GM12878 (cell line): ENCODE results near the gene LTBP4.

Experiments
- BRCA1 ChIP-seq: IDR thresholded peaks from 2 replicates; pipeline ENCODE4 v1.6.1; 2011; ENCODE audit warnings: low read depth, low read length, improper control_type of control experiment
- EZH2 ChIP-seq: IDR thresholded peaks from 2 replicates; pipeline ENCODE4 v1.6.1; 2012; ENCODE audit warnings: low read depth, mild to moderate bottlenecking, control low read depth, inconsistent platforms, low read length, borderline replicate concordance; ENCODE audit not compliant: control insufficient read depth
- FOS ChIP-seq: IDR thresholded peaks from 3 replicates; pipeline ENCODE4 v1.6.1; 2011; ENCODE audit warnings: borderline replicate concordance; ENCODE audit not compliant: insufficient read length; ENCODE audit errors: extremely low read depth
- NFYB ChIP-seq: IDR thresholded peaks from 2 replicates; pipeline ENCODE4 v1.6.1; 2011; ENCODE audit warnings: low read depth, mild to moderate bottlenecking, low read length, improper control_type of control experiment, moderate library complexity; ENCODE audit not compliant: insufficient read depth
- TBL1XR1 ChIP-seq: IDR thresholded peaks from 2 replicates; pipeline ENCODE4 v1.6.1; 2012; ENCODE audit warnings: low read depth, low read length, improper control_type of control experiment
- TF ChIP-seq, protein P1 (sequence below), 3 experiments: IDR thresholded peaks in 2 of 3; conservative IDR thresholded peaks in 1 of 3; 2 replicates each; pipeline ENCODE4 v1.5.1; 2011; ENCODE audit warnings: low read depth in 3 of 3, low read length in 3 of 3, mild to moderate bottlenecking in 3 of 3, control low read depth in 2 of 3, moderate library complexity in 2 of 3, inconsistent platforms in 1 of 3, mixed read lengths in 1 of 3; ENCODE audit not compliant: control insufficient read depth in 2 of 3, insufficient read depth in 1 of 3; ENCODE audit errors: extremely low read depth in 1 of 3

DNA sequence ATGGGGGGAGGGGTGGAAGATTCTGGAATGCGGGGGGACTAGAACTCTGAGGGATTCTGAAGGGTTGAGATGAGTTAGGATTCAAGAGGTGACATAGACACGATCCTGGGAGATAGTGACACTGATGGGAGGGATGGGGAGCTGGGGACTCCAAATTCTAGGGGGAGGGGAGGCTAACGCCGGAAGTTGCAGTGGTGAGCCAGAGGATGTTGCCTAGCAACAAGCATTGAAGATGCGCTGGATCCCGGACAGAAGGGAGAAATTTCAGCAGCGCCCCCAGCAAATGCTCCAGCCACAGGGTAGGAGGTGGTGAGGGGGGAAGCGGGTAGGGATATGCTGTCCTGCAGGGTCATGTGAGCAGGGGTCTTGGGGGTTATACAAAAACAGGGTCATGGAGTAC lies 6.9 kb upstream of the LTBP4 start:
- TF ChIP-seq, protein P1, sequence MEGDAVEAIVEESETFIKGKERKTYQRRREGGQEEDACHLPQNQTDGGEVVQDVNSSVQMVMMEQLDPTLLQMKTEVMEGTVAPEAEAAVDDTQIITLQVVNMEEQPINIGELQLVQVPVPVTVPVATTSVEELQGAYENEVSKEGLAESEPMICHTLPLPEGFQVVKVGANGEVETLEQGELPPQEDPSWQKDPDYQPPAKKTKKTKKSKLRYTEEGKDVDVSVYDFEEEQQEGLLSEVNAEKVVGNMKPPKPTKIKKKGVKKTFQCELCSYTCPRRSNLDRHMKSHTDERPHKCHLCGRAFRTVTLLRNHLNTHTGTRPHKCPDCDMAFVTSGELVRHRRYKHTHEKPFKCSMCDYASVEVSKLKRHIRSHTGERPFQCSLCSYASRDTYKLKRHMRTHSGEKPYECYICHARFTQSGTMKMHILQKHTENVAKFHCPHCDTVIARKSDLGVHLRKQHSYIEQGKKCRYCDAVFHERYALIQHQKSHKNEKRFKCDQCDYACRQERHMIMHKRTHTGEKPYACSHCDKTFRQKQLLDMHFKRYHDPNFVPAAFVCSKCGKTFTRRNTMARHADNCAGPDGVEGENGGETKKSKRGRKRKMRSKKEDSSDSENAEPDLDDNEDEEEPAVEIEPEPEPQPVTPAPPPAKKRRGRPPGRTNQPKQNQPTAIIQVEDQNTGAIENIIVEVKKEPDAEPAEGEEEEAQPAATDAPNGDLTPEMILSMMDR (IDR thresholded peaks at IDR 0.05 in 2 of 3, conservative IDR thresholded peaks at IDR 0.05 in 1 of 3; ENCODE audit: control insufficient read depth in 2 of 3, extremely low read depth in 1 of 3, insufficient read depth in 1 of 3, low read depth in 3 of 3, low read length in 3 of 3): no peak
- TF ChIP-seq TBL1XR1 (no peak), BRCA1 (no peak), EZH2 (no peak), FOS (no peak), NFYB (no peak)
